ENCODE data around the gene TMEM255A.
"Not testable (repeated sequence)": the region's sequence is repeated elsewhere in the genome, so short reads cannot be mapped to it uniquely, and the experiment has no call there.

The TMEM255A gene

DNA sequence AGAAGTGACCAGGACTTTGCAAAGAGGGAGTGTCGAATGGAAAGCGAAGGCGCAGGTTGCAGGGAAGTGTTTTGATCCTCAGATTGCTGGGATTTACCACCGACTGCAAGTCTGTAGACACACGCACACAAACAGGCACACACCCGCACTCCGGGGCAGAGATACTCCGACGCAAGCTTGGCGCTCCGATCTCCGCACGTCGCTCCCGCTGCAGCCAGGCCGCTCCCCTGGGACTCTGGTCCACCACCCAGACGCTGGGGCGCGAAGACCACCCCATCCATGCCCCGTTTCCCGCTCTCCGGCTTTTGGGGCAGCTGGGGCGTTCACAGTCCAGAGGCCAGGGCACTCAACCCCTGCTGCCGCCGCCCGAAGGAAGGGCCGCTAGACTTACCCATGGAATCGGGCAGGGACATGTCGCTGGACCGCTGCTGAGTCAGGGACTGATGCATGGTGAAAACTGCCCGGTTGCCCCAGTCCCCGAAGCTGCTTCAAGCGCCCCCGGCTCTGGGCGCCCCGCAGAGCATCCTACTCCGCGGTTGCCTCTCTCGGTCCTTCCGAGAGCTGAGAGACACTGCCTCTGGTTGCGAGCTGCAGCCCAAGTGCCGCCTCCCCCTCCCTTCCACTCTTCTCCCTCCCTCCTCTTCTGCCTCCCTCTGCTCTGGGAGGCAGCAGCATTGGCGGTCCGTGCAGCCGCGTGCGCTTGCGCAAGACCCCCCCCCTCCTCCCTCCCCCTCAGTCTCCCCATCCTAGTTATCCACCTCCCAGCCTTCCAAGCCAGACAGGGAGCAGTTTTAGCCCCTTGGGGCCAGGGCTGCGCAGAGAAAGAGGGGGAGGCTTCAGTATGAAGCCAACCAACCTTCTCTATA, at the start of gene TMEM255A:
Gene TMEM255A (minus strand): TSS at position 601 of the 866 bp plus-strand sequence. CDS start 152 bp downstream, at position 449.
- DNase-seq: no peak

DNA sequence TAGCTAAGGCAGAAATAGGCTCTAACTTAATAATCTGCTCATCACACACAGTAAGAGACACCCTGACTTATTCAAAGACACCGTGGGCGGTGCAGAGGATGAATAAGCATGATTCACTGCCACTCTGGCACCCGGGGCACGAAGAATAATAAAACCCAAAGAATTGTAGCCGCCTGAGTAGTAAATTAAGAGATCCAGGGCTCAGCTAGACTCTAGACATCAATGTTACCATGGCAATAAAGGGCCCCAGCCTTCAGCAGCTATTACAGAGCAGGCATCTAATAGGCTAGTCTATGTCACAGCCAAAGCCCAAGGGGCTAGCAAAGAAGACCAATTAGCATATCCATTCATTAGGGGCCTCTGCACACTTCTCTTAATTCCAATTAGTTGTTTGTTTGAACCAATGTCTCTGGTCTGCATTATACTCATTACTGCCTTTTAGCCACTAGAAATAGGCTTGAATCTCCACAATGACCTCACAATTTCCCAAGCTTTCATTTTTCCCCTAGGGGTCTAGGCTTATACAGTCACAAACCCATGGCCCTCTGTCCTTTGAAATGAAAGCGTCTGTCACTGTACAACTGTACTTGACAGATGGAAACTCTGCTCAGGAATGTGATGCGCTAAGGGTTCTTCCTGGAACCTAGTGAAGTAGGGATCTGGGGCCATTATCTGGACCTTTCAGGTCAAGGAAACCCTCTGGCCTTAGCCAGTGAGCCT, 47.6 kb upstream of the TMEM255A start:
- DNase-seq: no peak

DNA sequence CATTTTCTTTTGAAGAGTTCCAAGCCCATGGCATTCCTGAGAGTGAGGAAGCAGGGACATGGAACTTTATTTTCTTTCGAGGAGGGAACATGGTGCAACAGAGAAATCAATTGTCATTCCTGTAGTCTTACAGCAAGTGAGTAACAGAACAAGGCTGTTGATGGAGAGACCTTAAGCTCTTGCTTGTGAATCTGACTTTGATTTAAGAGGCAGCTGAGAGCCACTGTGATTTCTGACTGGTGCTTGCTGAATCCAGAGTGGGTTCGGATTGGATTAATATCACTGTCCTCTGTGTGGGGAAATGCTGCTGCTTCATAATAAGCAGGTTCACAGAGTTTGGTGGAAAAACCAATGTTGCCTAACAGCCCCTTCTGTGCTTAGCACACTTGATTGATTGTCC, 45.9 kb upstream of the TMEM255A start:
- DNase-seq: no peak

DNA sequence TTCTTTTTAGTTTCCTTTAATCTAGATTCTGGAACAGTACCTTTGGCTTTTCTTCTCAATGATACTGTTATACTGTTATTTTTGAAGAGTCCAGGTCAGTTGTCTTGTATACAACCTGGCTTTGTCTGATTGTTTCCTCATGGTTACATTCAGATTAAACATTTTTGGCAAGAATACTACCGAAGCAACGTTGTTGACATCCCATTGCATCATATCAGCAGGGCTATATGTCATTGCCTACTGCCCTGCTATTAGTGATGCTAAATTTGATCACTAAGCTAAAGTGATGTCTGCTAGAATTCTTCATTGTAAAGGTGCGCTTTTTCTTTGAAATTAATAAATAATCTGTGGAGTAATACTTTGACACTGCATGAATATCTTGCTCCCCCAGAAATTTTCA, 44.8 kb upstream of the TMEM255A start:
- no peak for DNase-seq

DNA sequence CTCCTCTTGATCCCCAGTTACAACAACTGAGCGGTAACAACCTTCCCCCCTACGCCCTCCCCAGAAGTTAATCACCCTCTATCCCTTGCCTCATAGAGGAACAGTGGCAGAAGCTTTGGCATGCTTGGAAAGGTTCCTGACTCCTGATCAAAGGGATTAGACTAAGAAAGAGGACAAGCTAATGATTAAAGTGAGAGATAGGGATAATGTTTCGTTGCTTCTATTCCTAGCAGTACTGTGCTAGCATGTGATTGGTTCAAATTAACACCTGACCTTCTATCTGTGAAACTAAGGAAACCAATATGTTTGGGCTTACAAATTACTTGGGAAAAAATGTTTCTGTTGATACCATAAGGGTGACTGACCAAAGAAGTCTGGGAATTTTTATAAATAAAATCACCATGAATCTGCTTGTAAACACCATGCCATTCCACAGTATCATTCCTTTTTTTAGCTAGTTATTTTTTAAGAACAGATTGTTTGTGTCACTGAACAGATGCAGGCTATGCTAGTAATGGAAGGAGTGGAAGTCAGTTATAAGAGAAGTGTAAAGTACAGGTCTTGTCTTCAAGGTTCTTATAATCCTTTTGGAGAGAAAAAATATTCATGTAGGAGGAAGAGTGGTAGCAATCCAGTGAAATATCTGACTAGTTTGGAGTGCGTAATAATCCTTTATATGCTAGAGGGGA, 39.3 kb upstream of the TMEM255A start:
- DNase-seq: no peak

DNA sequence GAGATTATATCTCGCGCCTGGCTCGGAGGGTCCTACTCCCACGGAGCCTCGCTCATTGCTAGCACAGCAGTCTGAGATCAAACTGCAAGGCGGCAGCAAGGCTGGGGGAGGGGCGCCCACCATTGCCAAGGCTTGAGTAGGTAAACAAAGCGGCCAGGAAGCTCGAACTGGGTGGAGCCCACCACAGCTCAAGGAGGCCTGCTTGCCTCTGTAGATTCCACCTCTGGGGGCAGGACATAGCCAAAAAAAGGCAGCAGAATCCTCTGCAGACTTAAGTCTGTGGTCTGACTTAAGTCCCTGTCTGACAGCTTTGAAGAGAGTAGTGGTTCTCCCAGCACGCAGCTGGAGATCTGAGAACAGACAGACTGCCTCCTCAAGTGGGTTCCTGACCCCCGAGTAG, 33.3 kb upstream of the TMEM255A start:
- not testable (repeated sequence) for DNase-seq

DNA sequence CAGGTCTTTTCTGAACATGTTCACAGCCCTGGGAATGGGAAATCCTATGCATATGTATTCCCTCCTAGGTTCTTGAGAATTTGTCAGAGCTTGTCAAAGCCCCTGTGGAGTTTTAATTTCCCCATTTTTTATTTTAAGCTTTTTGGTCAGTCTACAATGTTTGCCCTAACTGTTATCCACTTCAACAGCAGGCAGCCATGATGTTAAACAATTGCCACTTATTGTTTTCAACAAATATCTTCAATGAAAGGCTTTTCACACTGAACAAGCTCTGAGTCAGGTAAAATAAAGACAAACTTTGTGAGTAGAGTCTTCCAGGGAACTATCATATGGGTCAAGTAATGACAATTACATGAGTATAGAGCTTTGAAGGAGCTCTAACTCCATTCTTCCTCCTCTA, 25.6 kb upstream of the TMEM255A start:
- no peak for DNase-seq

DNA sequence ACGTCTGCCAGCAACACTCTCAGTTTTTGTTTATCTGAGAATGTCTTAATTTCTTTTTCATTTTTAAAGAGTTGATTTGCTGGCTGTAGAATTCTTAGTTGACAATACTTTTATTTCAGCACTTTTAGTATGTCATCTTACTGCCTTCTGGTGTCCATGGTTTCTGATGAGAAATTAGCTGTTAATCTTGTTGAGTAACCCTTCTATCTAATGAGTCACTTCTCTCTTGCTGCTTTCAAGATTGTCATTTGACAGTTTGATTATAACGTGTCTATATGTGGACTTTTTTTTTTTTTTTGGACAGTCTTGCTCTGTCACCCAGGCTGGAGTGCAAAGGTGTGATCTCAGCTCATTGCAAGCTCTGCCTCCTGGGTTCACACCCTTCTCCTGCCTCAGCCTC, 24.0 kb upstream of the TMEM255A start:
- no peak for DNase-seq

DNA sequence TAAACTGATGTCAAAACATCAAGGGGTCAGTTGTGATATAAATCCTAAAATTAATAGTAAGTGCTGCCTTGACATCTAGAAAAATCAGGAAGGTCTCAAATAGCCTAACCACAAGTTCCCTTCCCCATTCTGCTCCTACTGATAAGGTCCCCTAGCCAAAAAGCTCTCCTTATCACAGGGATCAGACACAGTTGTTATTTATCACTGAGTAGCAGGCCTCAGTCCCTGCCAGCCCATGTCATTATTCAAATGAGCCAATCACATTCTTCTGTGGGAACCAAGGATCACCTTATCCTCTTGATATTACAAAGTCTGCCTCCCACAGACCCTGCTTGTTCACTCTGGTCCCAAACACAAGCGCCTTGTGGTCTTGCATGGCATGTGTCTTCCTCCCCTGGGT, 23.3 kb upstream of the TMEM255A start:
- peak in 1 of 2 donors; percentile 14 for DNase-seq

DNA sequence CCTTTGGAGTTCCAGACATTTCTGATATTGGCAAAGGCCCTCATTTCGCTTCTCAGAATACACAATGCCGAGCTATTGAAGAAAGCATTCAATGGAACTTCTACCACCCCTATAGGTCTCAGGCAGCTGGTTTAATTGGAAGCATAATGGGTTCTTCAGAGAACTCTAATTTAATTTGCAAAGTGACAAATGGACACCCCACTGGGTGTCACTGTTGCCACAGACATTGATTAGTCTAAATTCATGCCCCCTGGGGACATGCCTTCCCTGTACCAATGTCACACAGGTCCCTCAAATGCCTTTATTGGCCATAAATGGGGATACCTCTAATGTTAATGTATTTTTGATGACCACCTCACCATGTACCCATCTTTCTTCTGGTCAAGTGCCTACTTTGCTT, 22.9 kb upstream of the TMEM255A start:
- no peak for DNase-seq

DNA sequence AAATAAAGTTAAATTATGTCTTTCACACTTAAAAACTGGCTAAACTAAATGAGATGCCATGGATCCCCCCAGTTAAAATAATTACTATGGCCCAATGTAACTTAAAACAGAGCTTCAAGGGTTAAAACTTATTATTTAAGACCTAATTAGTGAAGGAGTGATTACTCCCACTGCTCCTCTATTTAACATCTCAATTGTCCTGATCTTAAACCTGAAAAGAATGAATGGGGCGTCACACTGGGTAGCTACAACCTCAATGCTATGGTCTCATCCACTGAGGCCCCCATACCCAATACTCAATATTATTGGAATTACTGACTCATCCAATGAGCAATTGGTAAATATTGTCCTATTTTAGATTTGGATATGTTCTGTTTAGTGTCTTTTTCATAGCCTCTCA, 21.1 kb upstream of the TMEM255A start:
- DNase-seq: no peak

DNA sequence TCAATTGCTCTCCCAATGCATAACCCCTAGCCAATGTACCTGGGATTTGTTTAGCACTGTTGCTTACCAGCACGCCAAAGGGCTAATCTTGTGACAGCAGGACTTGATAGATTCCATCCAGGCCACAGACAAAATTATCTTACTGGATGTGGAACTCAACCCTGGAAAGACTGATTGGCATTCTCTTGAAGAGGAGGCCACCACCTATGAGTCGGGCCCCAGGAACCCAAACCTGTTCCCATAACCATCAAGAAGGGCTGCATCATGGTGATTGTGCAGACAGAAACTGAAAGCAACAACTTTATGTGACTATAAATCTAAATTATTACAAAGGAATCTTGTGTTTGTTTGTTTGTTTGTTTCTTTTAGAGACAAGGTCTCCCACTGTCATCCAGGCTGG, 19.9 kb upstream of the TMEM255A start:
- DNase-seq: no peak

DNA sequence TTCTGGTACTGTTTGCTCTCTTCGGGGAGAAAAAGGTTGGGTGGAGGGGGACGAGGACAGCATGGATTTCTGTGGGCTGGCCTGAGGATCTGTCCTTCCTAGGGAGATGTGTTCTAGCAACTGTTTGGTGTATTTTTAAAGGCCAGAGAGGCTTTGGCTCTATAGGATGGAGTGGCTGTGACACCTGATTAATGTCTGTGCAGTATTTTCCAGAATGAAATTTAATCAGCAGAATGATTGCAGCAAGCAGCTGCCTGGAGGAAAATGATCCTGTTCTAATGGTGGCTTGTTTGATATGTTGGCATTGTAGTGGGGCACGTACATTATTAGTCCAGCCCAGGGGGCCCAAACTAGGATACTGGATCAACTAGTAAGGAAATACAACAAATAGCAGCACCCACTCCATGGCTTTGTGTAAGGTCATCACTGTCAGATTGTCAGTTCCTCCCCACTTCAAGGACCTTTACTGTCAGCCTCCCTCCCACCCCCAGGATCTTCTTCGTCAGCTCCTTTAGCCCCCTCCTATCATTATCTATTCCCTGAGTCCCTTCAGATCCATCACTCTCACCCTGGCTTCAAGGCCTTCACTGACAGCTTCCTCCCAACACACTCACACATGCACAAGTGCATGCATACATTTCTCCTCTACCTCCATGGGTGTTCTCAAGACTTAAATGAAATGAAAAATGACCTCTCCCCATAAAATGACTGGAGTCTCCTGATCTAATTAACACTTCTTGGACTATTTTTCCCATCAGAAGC, 10.4 kb upstream of the TMEM255A start:
- no peak for DNase-seq

DNA sequence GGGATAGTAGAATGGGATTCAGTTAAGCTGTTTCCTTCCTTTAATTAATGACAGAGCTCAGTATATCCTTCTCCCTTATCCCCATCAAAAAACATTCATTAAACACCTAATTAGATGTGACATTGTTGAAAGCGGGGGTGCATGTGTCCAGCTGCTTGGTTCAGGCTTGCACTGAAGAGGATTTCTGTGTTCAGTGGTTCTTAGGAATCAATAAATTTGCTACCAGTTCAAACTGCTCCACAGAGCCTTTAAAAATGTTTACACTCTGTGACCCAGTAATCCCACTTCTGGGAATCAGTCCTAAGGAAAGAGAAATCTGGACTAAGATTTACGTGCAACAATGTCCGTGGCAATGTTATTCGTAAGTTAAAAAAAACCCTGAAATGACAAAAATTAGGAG, 7.2 kb upstream of the TMEM255A start:
- no peak for DNase-seq

DNA sequence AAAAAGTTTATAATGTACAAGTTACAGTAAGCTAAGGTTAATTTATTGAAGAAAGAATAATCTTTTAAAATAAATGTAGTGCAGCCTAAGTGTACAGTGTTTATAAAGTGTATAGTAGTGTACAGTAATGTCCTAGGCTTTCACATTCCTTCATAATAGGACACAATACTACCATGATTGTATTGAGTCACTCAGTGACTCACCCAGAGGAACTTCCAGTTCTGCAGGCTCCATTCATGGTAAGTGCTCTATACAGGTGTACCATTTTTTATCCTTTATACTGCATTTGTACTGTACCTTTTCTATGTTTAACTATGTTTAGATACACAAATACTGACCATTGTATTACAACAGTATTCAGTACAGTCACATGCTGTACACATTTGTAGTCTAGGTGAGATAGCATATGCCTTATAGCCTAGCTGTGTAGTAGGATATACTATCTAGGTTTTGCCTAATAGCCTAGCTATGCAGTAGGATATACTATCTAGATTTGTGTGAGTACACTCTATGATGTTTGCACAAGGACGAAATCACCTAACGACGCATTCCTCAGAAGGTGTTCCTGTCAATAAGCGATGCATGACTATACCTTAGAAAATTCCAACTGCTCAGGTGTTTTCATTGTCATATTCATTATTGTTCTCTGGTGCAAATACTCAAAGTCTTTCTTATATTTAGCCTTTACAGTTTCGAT, 5.5 kb upstream of the TMEM255A start:
- no peak for DNase-seq

DNA sequence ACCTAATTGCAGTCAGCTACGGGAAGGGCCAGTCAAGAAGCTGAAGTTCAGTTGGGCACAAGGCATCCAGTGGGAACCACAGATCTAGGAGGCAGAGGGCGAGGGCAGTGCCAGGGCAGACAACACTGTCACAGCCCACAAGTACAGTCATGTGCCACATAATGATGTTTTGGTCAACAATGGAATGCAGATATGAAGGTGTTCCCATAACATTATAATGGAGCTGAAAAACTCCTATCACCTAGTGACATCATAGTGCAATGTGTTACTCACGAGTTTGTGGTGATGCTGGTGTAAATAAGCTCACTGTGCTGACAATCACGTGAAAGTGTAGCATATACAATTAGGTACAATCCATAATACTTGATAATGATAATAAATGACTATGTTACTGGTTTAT, 4.5 kb upstream of the TMEM255A start:
- DNase-seq: no peak

DNA sequence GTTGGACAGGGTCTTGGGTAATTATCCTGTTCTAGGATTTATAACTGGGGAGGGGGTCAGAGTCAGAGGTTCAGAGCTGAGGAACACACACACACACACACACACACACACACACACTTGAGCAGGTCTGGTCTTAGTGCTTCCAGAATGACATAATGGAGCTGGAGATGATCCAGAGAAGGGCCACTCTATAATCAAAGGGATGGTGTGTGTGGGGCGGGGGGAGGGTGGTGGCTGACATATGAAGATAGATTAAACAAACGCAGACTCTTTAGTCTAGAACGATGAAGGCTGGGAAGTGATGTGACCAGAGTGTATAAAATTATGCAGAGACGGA, 434 bp upstream of the TMEM255A start:
- no peak for DNase-seq

DNA sequence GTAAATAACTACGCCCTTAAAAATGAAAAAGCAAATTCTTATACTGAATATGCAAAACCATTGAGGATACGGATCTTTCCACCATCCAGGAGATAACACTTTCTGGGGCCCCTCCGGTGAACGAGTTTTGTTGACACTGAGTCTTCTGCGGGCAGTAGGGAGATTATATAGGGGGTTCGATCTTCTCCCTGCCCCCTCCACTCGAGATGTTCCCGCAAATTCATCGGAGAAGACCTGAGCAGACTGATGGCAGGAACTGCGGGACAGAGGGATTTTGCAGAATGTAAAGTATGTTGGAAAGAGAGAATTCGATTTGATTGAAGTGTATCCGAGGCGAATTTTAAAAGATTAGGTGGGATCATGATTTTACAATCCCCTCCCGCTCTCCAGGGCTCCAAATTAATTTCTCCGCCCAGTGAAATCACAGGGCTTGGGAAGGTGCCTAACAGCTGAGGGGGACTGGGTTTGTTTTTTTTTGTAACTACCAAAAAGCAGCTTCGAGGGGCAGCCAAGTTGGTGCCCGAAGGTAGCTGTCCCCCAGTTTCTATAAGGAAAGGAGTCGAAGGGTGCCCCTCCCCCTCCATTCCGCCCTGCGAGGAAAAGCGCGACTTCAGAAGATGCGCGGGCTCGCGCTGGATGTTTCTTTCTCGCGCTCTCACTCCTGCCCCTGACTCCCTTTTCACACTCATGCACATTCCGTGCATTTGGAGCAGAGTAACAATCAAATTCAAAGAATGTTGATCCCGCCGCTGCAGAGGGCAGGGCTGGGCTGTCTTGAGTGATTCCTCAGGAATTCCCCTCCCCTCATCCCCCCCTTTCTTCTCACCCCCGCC, 1.2 kb downstream of the TMEM255A start:
- DNase-seq: no peak

DNA sequence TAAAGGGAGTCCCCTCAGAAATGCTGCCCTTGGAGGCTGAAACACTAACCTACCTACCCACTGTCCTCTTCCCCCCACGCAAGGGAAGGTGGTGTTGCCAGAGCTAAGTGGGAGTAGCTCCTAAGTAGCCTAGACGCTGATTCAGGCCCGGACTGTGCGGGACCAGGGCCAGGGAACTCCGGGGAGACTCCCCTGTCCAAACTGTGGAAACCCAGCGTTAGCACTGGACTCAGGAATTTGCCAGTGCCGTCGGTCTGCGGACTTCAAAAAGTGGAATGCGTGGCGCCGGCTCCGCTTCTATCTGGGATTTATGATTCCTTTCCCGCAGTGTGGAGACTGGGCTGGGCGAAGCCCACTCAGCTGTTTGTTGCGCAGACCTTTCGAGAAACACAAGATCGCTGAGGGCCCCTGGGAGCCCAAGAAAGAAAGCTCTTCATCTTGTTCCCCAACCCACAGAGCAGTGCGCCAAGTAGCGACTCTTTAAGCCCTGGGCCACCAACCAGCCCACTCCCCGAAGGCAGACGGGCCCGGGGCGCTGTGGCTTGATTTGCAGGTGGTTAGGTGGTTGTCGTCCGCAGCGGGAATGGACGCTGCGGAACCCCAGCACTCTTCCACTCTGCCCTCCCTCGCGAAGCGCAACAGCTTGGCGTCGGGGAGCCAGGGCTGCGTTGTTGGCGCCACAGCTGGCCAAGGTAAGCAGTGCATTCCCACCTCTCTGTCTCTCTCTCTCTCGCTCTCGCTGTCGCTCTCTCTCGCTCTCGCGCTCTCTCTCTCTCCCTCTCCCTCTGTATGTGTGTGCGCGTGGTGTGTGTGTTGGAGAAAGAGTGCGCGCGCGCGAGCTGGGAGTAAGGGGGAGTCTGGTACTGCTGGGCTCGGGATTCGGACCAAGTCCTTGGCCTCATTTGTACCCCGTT, 2.0 kb downstream of the TMEM255A start:
- DNase-seq: peak in 1 of 2 donors; percentile 17

DNA sequence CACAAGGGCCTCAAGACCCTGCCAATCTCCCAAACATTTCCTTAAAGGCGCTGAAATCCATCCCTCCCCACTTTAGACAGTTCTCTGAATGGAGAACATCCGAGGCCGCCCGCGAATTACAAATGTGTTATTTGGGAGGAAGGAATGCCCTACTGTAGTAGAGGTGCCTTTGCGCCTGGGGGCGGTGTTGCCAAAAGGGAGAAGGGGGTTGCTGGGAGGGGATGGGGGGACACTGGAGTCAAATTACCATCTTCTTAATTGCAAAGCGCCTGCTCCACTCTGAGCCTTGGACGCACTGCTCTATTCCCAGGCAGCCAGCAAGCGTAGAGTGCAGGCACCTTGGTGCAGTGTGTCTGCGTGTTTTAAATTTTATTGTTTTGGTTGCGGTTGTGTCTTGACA, 2.7 kb downstream of the TMEM255A start:
- peak in 1 of 2 donors; percentile 1 for DNase-seq

Data from bone marrow (tissue), 2 donors.